ENCODE measurements around the gene U2AF1L4. TPM values are rescaled to one million over a fixed set of nuclear protein-coding genes. Genes with fewer than 3 reads are reported as not detected.

Gene U2AF1L4
- total and polyA plus RNA-seq, 10 of the 15 experiments (the other 5 are each of a cell fraction or from before 2014, with no cell fraction given) = 7.9 to 21.6 (median 15.1) TPM

- TF ChIP-seq ZNF207 (IDR thresholded peaks at IDR 0.05; ENCODE audit: borderline replicate concordance) (peak; percentile 75; the same call in 1 of the 2 replicates), SIX5 (IDR thresholded peaks at IDR 0.05; ENCODE audit: low read depth, low read length, severe bottlenecking) (no peak), ESRRA (IDR thresholded peaks at IDR 0.05; ENCODE audit: low read length) (no peak), CEBPB (IDR thresholded peaks at IDR 0.05; ENCODE audit: borderline replicate concordance in 1 of 2, low read depth in 2 of 2, low read length in 2 of 2) (no peak), MXI1 (IDR thresholded peaks at IDR 0.05; ENCODE audit: low read depth, low read length) (peak; percentile 69), SMARCA5 (IDR thresholded peaks at IDR 0.05) (no peak), RB1 (IDR thresholded peaks at IDR 0.05; ENCODE audit: borderline replicate concordance) (peak; percentile 22; the same call in 1 of the 2 replicates), EED (IDR thresholded peaks at IDR 0.05; ENCODE audit: low read depth) (no peak), EP300 (IDR thresholded peaks at IDR 0.05; ENCODE audit: borderline replicate concordance in 1 of 2, control insufficient read depth in 1 of 2, low read depth in 2 of 2, low read length in 2 of 2) (no peak), GATAD2B (conservative IDR thresholded peaks at IDR 0.05; ENCODE audit: low read depth) (peak; percentile 44), POLR2AphosphoS2 (IDR thresholded peaks at IDR 0.05; ENCODE audit: low read depth, low read length) (peak; percentile 85; the same call in 1 of the 2 replicates), MYB (IDR thresholded peaks at IDR 0.05; ENCODE audit: borderline replicate concordance, low read depth, low read length) (no peak), PKNOX1 (IDR thresholded peaks at IDR 0.05) (peak; percentile 90), IKZF1 (conservative IDR thresholded peaks at IDR 0.05) (peak; percentile 61), SP1 (IDR thresholded peaks at IDR 0.05; ENCODE audit: low read depth, low read length) (peak; percentile 88), BHLHE40 (IDR thresholded peaks at IDR 0.05; ENCODE audit: borderline replicate concordance in 1 of 2, low read depth in 2 of 2, low read length in 1 of 2) (peak in 1 of 2 experiments; percentile 44; a peak in 2 of 4 replicates), STAT1 (conservative IDR thresholded peaks at IDR 0.05) (0 out of 2 replicates have a peak, but pooled peaks have one; percentile 29), IRF5 (IDR thresholded peaks at IDR 0.05; ENCODE audit: borderline replicate concordance) (no peak), TAF1 (IDR thresholded peaks at IDR 0.05; ENCODE audit: borderline replicate concordance, low read depth, low read length) (peak; percentile 74), CTCF (IDR thresholded peaks at IDR 0.05 in 2 of 3, conservative IDR thresholded peaks at IDR 0.05 in 1 of 3; ENCODE audit: control insufficient read depth in 2 of 3, extremely low read depth in 1 of 3, insufficient read depth in 1 of 3, low read depth in 3 of 3, low read length in 3 of 3) (peak in 2 of 3 experiments; percentile 24 to 30; a peak in 4 of 6 replicates), CEBPZ (IDR thresholded peaks at IDR 0.05; ENCODE audit: low read depth, low read length) (no peak), DPF2 (IDR thresholded peaks at IDR 0.05) (peak; percentile 37)
These were observed 4.6 kb downstream of the U2AF1L4 start (continued) for GRCh38 chr19:35740423-35741202.

Measured in GM12878 (cell line).